NCI-H187 treated with DMSO at 0.1 percent for 48 hours (cell line): ENCODE data around the gene ZXDC.

Experiments used
- DNase-seq: peaks from one replicate; lab custom pipeline; 2025; lab: John Stamatoyannopoulos, UW

Gene ZXDC

GRCh38 chr3:126435456-126436315 is 40.0 kb downstream of the ZXDC start:
- no peak for DNase-seq

GRCh38 chr3:126434931-126435411 is 40.7 kb downstream of the ZXDC start:
- no peak for DNase-seq

- DNase-seq: no peak
Observed at GRCh38 chr3:126434264-126434590, 41.5 kb downstream of the ZXDC start.

- no peak for DNase-seq
Observed at GRCh38 chr3:126433496-126434263, 42.0 kb downstream of the ZXDC start.

- no peak for DNase-seq
Observed at GRCh38 chr3:126433105-126433430, 42.6 kb downstream of the ZXDC start.

- no peak for DNase-seq
Observed at GRCh38 chr3:126432361-126433104, 43.2 kb downstream of the ZXDC start.

- no peak for DNase-seq
Observed at GRCh38 chr3:126431103-126431534, 44.6 kb downstream of the ZXDC start.

- no peak for DNase-seq
Observed at GRCh38 chr3:126424751-126425150, 50.9 kb downstream of the ZXDC start.

- no peak for DNase-seq
Observed at GRCh38 chr3:126424039-126424717, 51.5 kb downstream of the ZXDC start.

GRCh38 chr3:126423191-126424038 is 52.3 kb downstream of the ZXDC start:
- no peak for DNase-seq

GRCh38 chr3:126422571-126423091 is 53.1 kb downstream of the ZXDC start:
- no peak for DNase-seq

GRCh38 chr3:126422121-126422520 is 53.6 kb downstream of the ZXDC start:
- no peak for DNase-seq

- DNase-seq: no peak
Observed at GRCh38 chr3:126421573-126422119, 54.0 kb downstream of the ZXDC start.

- DNase-seq: no peak
Observed at GRCh38 chr3:126419886-126420786, 55.6 kb downstream of the ZXDC start.

GRCh38 chr3:126419151-126419703 is 56.5 kb downstream of the ZXDC start:
- DNase-seq: no peak

GRCh38 chr3:126418661-126419131 is 57.0 kb downstream of the ZXDC start:
- DNase-seq: no peak

GRCh38 chr3:126417981-126418530 is 57.6 kb downstream of the ZXDC start:
- DNase-seq: no peak

- DNase-seq: no peak
Observed at GRCh38 chr3:126417515-126417914, 58.2 kb downstream of the ZXDC start.

- DNase-seq: no peak
Observed at GRCh38 chr3:126416943-126417342, 58.7 kb downstream of the ZXDC start.
